Measurements from ENCODE around the gene NPTXR. TPM values are rescaled to one million over a fixed set of nuclear protein-coding genes. Genes with fewer than 3 reads are reported as not detected.

The NPTXR gene
- total RNA-seq (1.0 and 2.0 TPM in 2 replicates), polyA plus RNA-seq (0.84 and 1.0 TPM in 2 replicates), polyA minus RNA-seq (ENCODE audit: low replicate concordance) (2.9 and 3.9 TPM in 2 replicates)
- 1.2 and 1.4 TPM in 2 replicates for polyA plus RNA-seq (2012)

DNA sequence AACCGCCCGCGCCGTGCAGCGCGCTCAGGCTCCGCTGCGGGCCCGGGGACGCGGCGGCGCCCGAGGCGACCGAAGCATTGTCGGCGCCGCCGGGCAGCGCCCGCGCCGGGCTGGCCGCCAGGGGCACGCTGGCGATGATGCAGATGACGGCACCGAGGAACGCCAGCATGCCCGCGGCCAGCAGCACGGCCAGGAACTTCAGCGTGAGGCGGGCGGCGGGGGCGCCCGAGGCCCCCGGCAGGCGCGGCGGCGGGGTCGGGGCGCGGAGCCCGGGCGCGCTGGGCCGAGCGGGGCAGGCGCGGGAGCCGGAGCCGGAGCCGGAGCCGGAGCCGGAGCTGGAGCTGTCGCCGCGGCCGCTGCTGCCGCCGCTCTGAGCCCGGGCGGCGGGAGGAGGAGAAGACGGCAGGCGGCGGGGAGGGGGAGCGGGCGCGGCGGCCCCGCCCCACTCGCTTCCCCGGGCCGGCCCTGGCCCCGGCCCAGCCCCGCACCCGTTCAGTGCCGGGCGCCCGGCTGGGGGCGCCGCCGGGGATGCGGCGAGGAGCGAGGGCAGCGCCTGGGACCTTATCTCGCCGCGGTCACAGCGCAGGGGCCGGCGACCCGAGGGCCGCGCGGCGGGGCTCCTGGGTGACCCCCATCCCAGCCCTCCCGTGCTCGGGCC is at the start of gene NPTXR:
NPTXR (minus strand) TSS at position 372 of the 658 bp plus-strand sequence.
- no peaks in the 10 kb centered on the region for H3K9me3 ChIP-seq (ENCODE audit: control insufficient read depth, insufficient read depth, low read depth, low read length)
- no peak within 1 kb of the TSS for H3K27ac ChIP-seq (ENCODE audit: insufficient read depth, low read length)
- peak within 1 kb of the TSS in 2 of 4 experiments; percentile 16 to 28 for H3K4me3 ChIP-seq (replicated peaks in 1 of 4; ENCODE audit: control extremely low read depth in 1 of 4, insufficient read depth in 1 of 4, low read depth in 3 of 4, low read length in 4 of 4)
- no peaks in the 10 kb centered on the region for H3K4me1 ChIP-seq (ENCODE audit: control insufficient read depth, extremely low read depth, insufficient read depth, low read length)
- H3K79me2 ChIP-seq (ENCODE audit: control insufficient read depth, insufficient read depth, low read length): no peaks in the 10 kb centered on the region
- no peak within 1 kb of the TSS for H3K9ac ChIP-seq (ENCODE audit: insufficient read depth, low read length)
- peaks cover 32% of the 10 kb centered on the region for H3K27me3 ChIP-seq (ENCODE audit: control insufficient read depth, insufficient read depth, low read length)
- H4K20me1 ChIP-seq (ENCODE audit: control insufficient read depth, extremely low read depth, insufficient read depth, low read length): no peaks in the 10 kb centered on the region
- no peaks in the 10 kb centered on the region for H3K36me3 ChIP-seq (ENCODE audit: control insufficient read depth, insufficient read depth, low read length)
- TF ChIP-seq EZH2 (IDR thresholded peaks at IDR 0.05; ENCODE audit: low read length, missing control alignments) (no peak), CTCF (conservative IDR thresholded peaks at IDR 0.05 in 1 of 2, IDR thresholded peaks at IDR 0.05 in 1 of 2; ENCODE audit: low read depth in 1 of 2, low read length in 2 of 2) (no peak)
- H3K4me2 ChIP-seq (ENCODE audit: extremely low read depth, insufficient read depth, low read length): no peak within 1 kb of the TSS
- DNase-seq (ENCODE audit: low read depth in 2 of 2): peak; percentile 34 to 50
- no peak within 1 kb of the TSS for H2AFZ ChIP-seq (ENCODE audit: low read length)

GRCh38 chr22:38891256-38891655 is 47.4 kb upstream of the NPTXR start:
- Histone ChIP-seq H3K4me3 (replicated peaks in 1 of 4; ENCODE audit: control extremely low read depth in 1 of 4, insufficient read depth in 1 of 4, low read depth in 3 of 4, low read length in 4 of 4) (no peak overlapping the region), H3K4me1 (ENCODE audit: control insufficient read depth, extremely low read depth, insufficient read depth, low read length) (no peaks in the 10 kb centered on the region), H3K9ac (ENCODE audit: insufficient read depth, low read length) (no peak overlapping the region), H3K36me3 (ENCODE audit: control insufficient read depth, insufficient read depth, low read length) (no peaks in the 10 kb centered on the region), H3K4me2 (ENCODE audit: extremely low read depth, insufficient read depth, low read length) (no peak overlapping the region), H3K27me3 (ENCODE audit: control insufficient read depth, insufficient read depth, low read length) (peaks cover 8% of the 10 kb centered on the region), H2AFZ (ENCODE audit: low read length) (no peak overlapping the region), H4K20me1 (ENCODE audit: control insufficient read depth, extremely low read depth, insufficient read depth, low read length) (no peaks in the 10 kb centered on the region), H3K79me2 (ENCODE audit: control insufficient read depth, insufficient read depth, low read length) (no peaks in the 10 kb centered on the region), H3K27ac (ENCODE audit: insufficient read depth, low read length) (no peak overlapping the region), H3K9me3 (ENCODE audit: control insufficient read depth, insufficient read depth, low read depth, low read length) (no peaks in the 10 kb centered on the region)
- no peak for DNase-seq (ENCODE audit: low read depth in 2 of 2)
- TF ChIP-seq EZH2 (IDR thresholded peaks at IDR 0.05; ENCODE audit: low read length, missing control alignments) (no peak), CTCF (conservative IDR thresholded peaks at IDR 0.05 in 1 of 2, IDR thresholded peaks at IDR 0.05 in 1 of 2; ENCODE audit: low read depth in 1 of 2, low read length in 2 of 2) (no peak)

- no peaks in the 10 kb centered on the region for H4K20me1 ChIP-seq (ENCODE audit: control insufficient read depth, extremely low read depth, insufficient read depth, low read length)
- H3K36me3 ChIP-seq (ENCODE audit: control insufficient read depth, insufficient read depth, low read length): no peaks in the 10 kb centered on the region
- no peak overlapping the region for H3K9ac ChIP-seq (ENCODE audit: insufficient read depth, low read length)
- no peak overlapping the region for H3K4me2 ChIP-seq (ENCODE audit: extremely low read depth, insufficient read depth, low read length)
- no peak for TF ChIP-seq CTCF (conservative IDR thresholded peaks at IDR 0.05 in 1 of 2, IDR thresholded peaks at IDR 0.05 in 1 of 2; ENCODE audit: low read depth in 1 of 2, low read length in 2 of 2)
- no peak for DNase-seq (ENCODE audit: low read depth in 2 of 2)
- no peak overlapping the region for H3K4me3 ChIP-seq (replicated peaks in 1 of 4; ENCODE audit: control extremely low read depth in 1 of 4, insufficient read depth in 1 of 4, low read depth in 3 of 4, low read length in 4 of 4)
- H3K9me3 ChIP-seq (ENCODE audit: control insufficient read depth, insufficient read depth, low read depth, low read length): no peaks in the 10 kb centered on the region
- no peak overlapping the region for H3K27ac ChIP-seq (ENCODE audit: insufficient read depth, low read length)
- H2AFZ ChIP-seq (ENCODE audit: low read length): no peak overlapping the region
- H3K27me3 ChIP-seq (ENCODE audit: control insufficient read depth, insufficient read depth, low read length): peaks cover 8% of the 10 kb centered on the region
- no peaks in the 10 kb centered on the region for H3K4me1 ChIP-seq (ENCODE audit: control insufficient read depth, extremely low read depth, insufficient read depth, low read length)
- no peaks in the 10 kb centered on the region for H3K79me2 ChIP-seq (ENCODE audit: control insufficient read depth, insufficient read depth, low read length)
These were observed 46.5 kb upstream of the NPTXR start for GRCh38 chr22:38890377-38890776.
